ENCODE results near the gene RAPGEF5.

GRCh38 chr7:22143491-22143890 is 213.5 kb downstream of the RAPGEF5 start:
- TF ChIP-seq CTCF (conservative IDR thresholded peaks at IDR 0.05) (no peak), ZFX (IDR thresholded peaks at IDR 0.05) (no peak)

Measured in C4-2B (cell line).